Left ventricle myocardium superior (tissue), 1 donor: Measurements from ENCODE around the gene IRF9. TPM values are rescaled to one million over a fixed set of nuclear protein-coding genes. Genes with fewer than 3 reads are reported as not detected.
"Not testable (repeated sequence)": the region's sequence is repeated elsewhere in the genome, so short reads cannot be mapped to it uniquely, and the experiment has no call there.

ENCODE experiments used
- ATAC-seq: fragments of 200-7000 bp; cut with Tn5 transposase; one replicate; pipeline ENCODE4 v1.9.1; 2020; ENCODE audit warnings: mild to moderate bottlenecking, moderate library complexity
- DNase-seq: peaks from one replicate; pipeline ENCODE4 v3.0.0-alpha.2; 2020
- intact Hi-C: fragments of 100-400 bp; cut with micrococcal nuclease; formaldehyde crosslinking; loops from one replicate; pipeline ENCODE4 v1.11.0; 2022
- total RNA-seq: library from RNA; stranded (reverse); fragmentation: NEBNext Ultra II Directional; extraction: Animal tissue kit (Norgen Biotek cat#: 25700); gene quantifications from one replicate; pipeline ENCODE4 v1.2.1, GENCODE V29; 2021
- donor health status: DM: no; HTN: yes; CAD: no; lungs with severe emphysema.

IRF9 gene
- total RNA-seq, 1 donor from 2014 or later = 27.6 TPM

DNA sequence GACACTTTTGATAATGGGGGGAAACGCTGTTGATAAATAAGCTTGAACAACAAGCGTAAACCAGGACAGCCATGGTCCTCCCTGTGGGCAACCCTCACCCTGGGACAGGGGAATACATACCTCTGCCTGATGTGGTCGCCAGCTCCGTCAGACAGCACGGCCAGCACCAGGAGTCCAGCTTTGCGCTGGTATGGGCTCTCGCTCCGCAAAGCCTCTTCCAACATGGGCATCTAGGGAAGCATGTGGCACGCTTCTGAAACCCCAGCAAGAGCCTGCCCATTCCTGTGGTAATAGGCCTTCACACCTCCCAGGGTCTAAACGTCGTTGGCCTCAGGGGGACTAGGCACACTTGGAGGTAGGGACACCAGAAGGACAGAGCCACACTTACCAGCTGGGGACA is 24.7 kb downstream of the IRF9 start:
- ATAC-seq (no peak), DNase-seq (no peak)
- intact Hi-C loops = no loop called here

DNA sequence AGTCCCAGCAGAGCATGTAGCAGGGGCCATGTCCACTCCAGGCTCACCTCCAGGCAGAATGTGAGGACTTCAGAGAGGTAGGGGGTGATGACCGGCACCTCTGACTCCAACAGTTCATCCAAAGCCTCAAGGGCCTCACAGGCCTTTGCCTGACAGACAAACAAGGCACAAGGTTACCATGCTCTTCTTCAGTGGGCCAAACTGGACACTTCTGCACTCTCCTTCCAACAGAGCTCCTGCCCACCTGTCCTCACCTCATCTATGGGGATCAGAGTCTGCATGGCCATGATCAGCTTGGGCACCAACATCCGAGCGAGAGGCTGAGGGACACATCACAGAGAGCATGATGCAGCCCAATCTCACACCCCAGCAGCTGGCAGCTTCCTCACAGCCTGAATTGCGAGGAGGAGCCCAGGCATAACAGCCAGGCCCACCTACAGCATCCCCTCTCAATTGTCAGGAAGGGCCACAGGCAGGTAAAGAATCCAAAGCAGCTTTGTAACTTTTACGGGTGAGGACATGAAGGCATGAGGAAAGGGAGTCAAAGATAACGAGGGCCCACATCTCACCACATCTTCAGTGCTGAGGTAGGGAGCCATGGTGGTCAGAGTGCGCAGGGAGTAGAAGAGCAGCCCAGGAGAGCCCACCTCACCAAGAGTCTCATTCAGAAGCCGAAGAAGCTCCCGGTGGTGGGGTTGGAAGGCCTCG is 25.9 kb downstream of the IRF9 start:
- intact Hi-C loops = no loop called here
- no peak for DNase-seq
- ATAC-seq = no peak

- DNase-seq = no peak
- no peak for ATAC-seq
These were observed 26.5 kb downstream of the IRF9 start for GRCh38 chr14:24187539-24187915.

GRCh38 chr14:24188251-24189058 is 27.4 kb downstream of the IRF9 start, which contains the start of gene IPO4:
Gene IPO4 (minus strand): TSS chr14:24188816. CDS start chr14:24188787, 29 bp downstream.
- ATAC-seq = peak; percentile 93
- intact Hi-C loops = no loop called here

More at GRCh38 chr14:24187539-24187915, 26.5 kb downstream of the IRF9 start:
- intact Hi-C loops = no loop called here

DNA sequence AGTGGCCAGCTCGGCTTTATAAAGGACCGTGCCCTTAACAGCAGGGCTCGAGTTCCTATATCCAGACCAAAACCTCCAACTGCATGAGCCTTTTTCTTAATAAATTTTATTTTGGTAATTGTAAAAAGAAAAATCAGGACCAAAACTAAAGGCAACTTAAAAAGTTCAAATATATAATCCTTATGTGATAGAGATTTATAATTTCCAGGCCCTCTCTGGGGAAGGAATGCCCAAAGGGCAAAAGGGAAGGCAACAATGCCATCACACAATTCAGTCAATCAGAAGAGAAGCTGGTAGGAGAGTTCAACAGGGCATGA is 28.0 kb downstream of the IRF9 start:
- ATAC-seq = no peak
- intact Hi-C loops = no loop called here
- no peak for DNase-seq

More at GRCh38 chr14:24188251-24189058, 27.4 kb downstream of the IRF9 start, which contains the start of gene IPO4:
- peak; percentile 93 for DNase-seq

DNA sequence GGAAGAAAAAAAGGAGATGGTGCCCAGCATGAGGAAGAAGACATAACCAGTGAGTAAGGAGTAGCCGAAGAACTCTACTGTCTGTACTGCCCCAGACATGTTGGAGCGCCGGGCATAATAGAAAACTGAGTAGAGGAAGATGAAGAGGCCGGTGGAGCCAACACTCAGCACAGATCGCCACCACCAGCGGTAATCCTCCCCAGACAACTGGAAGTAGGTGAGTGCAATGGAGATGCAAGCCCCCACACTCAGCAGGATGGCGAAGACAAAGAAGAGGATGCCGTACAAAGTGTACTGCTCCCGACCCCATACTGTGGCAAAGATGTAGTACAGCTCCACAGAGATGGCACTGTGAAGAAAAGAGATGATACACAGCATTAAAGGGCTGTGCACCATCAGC is 28.4 kb downstream of the IRF9 start:
- intact Hi-C loops = no loop called here
- no peak for DNase-seq

DNA sequence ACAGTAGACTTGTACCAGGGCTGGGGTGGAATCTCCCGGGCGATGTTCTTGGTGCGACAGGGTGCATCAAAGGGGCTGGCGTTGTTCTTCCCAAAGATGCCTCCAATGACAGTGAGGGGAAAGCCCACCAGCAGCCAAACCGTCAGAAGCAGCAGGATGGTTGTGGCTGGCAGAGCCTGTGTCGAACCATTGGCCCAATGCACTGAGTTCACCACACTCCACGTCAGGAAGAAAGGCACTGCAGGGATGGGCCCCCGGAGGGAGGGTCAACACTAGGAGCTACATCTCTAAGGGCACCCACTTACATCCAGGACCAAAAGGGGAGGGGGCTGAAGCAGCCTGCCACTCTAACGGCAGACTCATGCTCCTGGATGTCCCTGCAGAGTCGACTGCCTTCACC is 29.4 kb downstream of the IRF9 start:
- intact Hi-C loops = no loop called here
- no peak for DNase-seq
- ATAC-seq = no peak

More for the DNA sequence above, 28.4 kb downstream of the IRF9 start:
- no peak for ATAC-seq

- ATAC-seq = no peak
- intact Hi-C loops = no loop called here
- DNase-seq = no peak
These were observed 31.9 kb downstream of the IRF9 start for GRCh38 chr14:24192933-24193332.

- DNase-seq (no peak), ATAC-seq (no peak)
- intact Hi-C loops = no loop called here
These were observed 33.3 kb downstream of the IRF9 start for GRCh38 chr14:24194186-24194872.

DNA sequence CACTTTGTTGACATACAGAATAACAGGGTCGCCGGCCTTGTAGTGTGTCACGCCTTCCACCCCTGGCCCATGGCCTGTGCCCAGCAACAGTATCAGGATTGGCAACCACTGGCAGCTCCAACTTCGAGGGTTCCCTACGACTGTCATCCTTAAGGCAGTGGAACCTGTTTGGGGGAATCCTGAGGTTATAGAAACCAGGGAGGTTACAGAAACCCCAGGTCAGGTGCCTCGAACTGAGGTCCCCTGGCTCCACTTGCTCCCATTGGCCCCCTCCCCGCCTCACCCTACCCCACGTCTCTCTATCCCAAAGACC is 33.8 kb downstream of the IRF9 start:
- intact Hi-C loops = no loop called here
- no peak for ATAC-seq
- no peak for DNase-seq

DNA sequence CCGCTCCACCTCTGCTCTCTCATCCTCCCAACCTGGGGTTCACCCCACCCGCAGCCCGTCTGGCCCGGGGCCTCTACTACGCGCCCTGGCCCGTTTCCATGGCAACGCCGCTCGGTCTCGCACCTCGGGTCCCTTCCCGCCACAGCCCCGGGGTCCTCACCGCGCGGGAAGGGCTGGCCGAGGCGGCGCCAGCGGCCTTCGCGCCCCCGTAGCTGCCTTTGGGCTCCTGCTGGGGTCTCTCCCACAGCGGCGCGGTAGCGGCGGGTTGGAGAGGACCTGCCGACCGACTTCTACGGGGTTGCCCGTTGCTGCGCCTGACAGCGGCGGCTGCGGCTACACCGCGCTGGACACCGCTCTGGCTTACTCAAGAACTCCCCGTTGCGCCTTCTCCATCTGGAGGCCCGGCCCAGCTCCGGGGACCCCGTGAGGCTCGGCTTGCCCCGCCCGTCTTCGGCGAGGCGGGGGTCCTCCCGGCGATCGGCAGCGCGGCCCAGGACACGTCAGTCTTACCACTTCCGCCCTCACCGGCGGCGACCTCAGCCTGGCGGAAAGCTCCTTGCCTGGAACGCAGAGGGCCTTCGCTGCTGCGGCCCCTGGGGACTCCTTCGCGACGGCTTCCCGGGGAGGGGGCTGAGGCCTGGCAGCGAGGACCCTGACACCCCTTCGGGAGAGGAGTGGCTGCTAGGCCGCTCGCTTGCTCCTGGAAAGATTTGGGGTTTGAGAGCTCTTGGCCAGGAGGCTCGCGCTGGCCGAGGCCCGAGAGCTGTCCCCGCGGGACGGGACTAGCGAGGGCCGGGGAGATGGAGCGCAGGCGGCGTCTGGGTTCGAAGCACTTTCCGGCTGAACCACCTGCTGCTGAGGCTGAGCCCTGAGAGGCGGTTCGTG is 34.4 kb downstream of the IRF9 start, which contains the start of gene TM9SF1:
Gene TM9SF1 (minus strand): TSS at position 256 of the 885 bp plus-strand sequence. CDS start 422 bp downstream, outside the sequence.
- DNase-seq (peak; percentile 93), ATAC-seq (peak; percentile 95)
- intact Hi-C loops = no loop called here

GRCh38 chr14:24196071-24197055 is 35.3 kb downstream of the IRF9 start:
- intact Hi-C loops = no loop called here
- ATAC-seq = peak; percentile 35

DNA sequence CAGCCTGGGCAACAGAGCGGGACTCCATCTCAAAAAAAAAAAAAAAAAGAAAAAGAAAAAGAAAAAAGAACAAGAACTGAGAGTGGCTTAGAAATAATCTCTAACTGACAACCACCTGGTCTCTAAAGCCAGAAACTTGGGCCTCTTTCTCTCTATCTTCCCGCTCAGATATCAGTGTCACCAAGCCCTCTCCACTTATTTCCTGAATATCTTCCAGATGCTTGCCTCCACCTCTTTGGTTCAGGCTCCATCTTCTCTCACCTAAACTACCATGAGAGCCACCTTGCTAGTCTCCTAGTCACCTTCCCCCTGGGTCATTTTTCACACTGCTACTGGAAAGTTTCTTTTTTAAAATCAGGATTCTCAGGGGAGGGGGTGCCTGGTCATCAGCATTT is 36.0 kb downstream of the IRF9 start:
- no peak for ATAC-seq
- DNase-seq = no peak
- intact Hi-C loops = no loop called here

More at GRCh38 chr14:24196071-24197055, 35.3 kb downstream of the IRF9 start:
- DNase-seq = no peak

DNA sequence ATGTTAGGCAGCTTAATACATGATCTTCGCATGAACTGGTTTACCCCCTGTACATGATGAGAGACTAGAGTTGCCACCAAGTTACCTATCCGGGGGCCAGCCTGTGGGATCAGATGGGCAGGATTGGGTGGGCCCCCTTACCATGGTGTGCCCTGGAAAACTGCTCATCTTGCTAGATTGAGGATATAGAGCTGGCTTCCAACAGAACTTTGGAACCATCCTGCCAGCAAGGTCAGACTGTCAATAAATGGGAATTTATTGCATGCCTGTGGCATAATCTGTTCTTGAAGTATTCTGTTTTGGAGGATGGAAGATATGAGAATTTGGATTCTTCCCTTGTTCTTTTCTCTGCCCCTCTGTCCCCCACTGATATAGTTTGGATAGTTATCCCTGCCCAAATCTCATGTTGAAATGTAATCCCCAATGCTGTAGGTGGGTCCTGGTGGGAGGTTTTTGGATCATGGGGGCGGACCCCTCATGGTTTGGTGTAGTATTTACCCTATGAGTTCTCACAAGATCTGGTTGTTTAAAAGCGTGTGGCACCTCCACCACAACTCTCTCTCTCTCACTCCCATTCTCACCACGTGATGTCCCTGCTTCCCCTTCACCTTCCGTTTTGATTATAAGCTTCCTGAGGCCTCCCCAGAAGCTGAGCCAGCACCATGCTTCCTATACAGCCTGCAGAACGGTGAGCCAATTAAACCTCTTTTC is 37.9 kb downstream of the IRF9 start:
- no peak for ATAC-seq
- DNase-seq = no peak
- intact Hi-C loops = no loop called here

GRCh38 chr14:24202538-24202937 is 41.5 kb downstream of the IRF9 start:
- DNase-seq, intact Hi-C loops, ATAC-seq: not testable (repeated sequence)

GRCh38 chr14:24203249-24203886 is 42.3 kb downstream of the IRF9 start:
- intact Hi-C loops, DNase-seq, ATAC-seq: not testable (repeated sequence)
